ENCODE data around the gene FCRL1. TPM values are rescaled to one million over a fixed set of nuclear protein-coding genes. Genes with fewer than 3 reads are reported as not detected.

The FCRL1 gene
- total RNA-seq, 1 donor from 2014 or later = not detected

DNA sequence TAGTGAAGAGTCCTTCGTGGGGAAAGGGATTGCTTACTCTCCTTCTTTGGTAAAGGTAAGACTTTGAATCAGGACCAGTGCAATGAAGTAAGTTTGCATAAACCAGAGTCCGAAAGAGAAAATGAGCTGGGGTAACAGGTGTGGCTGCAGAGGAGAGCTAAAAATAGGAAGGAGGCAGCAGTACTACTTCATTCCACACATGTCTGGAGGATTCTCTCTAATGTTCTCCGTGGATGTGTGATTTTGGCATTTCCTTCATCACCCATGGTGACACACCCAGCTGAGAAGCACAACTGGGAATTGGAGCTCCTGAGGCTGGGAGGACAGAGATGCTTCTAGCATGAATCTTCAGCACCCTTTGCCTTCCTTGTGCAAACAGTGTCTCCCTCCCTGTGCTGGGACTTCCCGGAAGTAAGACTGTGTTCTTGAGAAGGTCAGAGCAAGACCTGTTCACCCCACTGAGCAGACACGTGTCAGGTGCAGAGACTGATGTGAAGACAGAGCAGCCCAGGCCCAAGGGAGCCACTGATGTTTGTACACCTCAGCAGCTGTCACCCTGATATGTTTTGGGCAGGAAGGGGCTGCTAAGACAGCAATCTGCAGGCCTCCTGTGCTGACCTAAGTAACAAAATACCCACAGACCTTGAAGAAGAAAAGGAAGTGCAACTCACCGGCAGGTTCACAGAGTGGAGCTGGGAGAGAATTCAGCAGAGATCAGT, 13.3 kb downstream of the FCRL1 start:
- DNase-seq (ENCODE audit: low spot score in 2 of 2) (no peak), FAIRE-seq (no peak)

DNA sequence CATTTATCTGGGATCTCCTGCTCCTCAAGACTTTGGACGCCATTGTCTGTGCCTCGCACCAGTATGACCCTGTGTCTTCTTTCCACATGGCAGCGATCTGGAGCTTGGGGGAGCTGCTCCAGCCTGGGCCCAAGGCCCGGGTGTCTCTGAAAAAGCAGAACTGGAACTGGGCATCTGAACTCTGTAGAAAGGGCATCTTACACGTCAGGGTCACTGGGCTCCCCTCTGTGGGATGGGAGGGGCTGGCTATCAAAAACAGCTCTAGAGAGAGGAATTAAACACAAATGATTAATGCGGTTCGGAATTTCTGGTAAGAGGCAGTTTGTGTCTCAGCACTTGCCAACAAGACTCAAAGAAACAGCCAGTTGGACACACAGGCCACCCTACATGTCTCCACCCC, 16.1 kb downstream of the FCRL1 start:
- no peak for DNase-seq (ENCODE audit: low spot score in 2 of 2)
- FAIRE-seq = no peak

DNA sequence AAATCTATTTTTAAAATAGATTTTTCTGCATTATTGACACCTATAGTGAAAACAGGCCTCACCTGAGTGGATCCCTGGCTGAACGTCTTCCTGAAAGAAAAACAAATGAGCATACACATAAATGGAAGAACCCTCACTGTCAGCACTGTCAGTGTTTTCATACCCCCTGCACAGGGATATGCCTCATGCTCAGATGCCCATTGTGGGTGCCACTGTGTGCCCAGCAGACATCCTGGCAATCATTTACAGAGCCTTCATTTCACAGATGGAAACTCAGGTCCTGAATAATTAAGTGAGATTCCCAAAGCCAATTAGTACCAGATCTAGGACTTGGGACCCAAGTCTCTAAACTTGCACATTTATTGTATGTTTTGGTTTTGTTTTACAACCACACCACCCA, 19.9 kb downstream of the FCRL1 start:
- FAIRE-seq (no peak), DNase-seq (ENCODE audit: low spot score in 2 of 2) (no peak)

DNA sequence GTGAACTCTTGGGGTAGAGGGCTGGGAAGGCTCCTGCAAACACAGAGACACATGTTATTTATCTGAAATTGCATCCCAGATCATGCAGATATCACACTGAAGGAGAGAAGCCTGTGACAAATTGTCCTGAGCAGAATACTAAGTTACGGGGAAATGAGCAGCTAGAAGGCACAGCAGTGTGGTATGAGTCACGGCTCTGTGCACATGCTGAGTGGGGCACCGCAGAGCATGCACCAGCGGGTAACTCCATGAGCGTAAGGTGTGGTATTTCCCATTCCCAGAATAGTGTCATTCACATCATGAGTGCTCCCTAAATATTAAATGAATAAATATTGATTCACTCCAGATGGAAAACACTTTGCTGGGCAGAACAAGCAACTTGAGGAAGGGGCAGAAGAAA, 21.7 kb downstream of the FCRL1 start:
- DNase-seq (ENCODE audit: low spot score in 2 of 2) (no peak), FAIRE-seq (no peak)

DNA sequence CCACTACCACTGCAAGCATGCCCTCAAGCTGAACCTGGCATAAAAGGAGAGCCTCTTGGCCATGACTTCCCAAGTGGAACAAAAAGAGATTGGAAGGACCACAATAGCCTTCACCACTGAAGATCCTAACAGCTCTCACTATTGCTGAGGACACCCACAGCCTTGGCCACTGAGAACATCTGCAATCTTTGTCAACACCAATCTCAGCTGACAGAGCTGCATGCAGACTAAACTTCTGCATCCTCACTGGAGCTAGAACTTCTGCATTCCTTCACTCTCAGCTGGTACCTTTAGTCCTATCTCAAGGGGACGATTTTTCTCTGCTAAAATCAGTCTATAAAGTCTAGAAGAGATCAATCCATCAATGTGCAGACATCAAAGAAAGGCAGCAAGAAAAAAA, 34.7 kb downstream of the FCRL1 start:
- DNase-seq (ENCODE audit: low spot score in 2 of 2) (no peak), FAIRE-seq (no peak)

DNA sequence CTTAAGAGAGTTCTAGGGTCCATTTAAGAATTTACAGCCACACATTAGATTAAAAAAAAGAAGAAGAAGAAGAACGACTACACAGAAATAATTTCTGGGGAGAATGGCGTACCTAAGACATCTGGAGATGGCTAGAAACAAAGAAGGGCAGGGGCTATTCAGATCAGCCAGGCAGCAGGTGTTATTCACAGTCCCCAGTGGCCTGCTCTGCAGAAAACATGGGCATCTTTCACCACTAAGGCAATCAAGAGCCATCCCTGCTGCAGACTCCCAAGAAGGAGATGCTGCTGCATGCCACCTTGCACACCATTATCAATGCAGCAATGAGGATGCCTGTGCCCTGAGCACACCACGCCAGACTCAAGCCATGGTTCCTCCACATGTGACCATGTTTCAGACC, 35.1 kb downstream of the FCRL1 start:
- DNase-seq (ENCODE audit: low spot score in 2 of 2) (no peak), FAIRE-seq (no peak)

DNA sequence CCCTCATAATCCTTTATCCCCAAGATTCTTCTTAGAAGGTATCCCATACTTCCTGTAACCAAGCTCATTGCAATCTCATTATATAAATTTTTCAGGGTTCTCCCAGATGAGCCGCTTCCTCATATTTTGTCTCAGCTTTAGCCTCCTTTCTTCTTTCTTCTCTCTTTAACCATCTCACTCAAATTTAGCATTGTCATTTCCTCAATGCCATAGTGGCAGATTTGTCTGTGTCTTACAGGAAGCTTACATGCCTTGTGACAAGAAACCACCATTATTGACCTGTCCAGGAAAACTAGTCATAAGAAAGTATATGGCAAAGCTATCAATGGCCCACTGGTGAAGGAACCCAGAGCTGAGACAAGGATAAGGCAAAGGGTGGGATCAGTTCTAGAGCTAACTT, 37.0 kb downstream of the FCRL1 start:
- no peak for FAIRE-seq
- no peak for DNase-seq (ENCODE audit: low spot score in 2 of 2)

DNA sequence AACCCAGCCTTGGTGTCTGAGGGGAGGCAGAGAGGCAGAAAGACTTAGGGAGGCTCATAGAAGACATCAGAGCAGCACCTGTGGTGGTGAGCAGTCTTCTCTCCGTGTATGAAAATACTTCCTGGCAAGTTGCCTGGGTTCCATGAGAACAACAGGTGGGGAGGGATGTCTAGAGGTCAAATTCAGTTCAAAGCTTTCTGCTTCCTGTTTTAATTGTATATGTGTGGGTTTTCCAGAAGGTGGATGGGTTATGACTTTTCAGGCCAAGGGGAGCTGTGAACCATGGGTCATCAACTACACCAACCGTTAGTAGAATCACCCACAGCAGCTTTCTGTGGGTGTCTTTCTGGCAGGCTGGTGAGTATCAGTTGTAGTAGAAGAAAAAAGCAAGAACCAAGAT, 38.9 kb downstream of the FCRL1 start:
- FAIRE-seq = no peak
- no peak for DNase-seq (ENCODE audit: low spot score in 2 of 2)

DNA sequence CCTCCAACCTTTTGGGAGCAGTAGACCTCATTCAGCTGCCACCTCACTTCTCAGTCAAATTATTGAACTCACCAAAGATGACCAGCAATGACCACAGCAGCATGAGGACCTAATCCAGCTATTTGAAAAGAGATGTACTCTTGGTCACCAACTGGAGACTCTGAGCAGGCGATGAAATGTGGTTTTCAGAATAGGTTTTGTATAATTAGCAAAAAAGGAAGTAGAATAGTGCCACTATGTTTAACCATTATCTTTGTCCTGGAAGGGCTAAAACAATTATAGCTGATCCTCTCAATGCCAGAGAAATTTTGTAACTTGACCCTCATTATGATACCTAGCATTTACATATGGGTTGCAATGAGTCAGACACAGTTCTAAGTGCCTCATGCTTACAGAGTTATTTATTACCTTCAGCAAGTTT, 42.9 kb downstream of the FCRL1 start, which contains the start of gene FCRL2:
TSS of gene FCRL2 (minus strand) at position 162 of the 421 bp plus-strand sequence. CDS start at position 103, 59 bp downstream.
- FAIRE-seq (no peak), DNase-seq (ENCODE audit: low spot score in 2 of 2) (no peak)

DNA sequence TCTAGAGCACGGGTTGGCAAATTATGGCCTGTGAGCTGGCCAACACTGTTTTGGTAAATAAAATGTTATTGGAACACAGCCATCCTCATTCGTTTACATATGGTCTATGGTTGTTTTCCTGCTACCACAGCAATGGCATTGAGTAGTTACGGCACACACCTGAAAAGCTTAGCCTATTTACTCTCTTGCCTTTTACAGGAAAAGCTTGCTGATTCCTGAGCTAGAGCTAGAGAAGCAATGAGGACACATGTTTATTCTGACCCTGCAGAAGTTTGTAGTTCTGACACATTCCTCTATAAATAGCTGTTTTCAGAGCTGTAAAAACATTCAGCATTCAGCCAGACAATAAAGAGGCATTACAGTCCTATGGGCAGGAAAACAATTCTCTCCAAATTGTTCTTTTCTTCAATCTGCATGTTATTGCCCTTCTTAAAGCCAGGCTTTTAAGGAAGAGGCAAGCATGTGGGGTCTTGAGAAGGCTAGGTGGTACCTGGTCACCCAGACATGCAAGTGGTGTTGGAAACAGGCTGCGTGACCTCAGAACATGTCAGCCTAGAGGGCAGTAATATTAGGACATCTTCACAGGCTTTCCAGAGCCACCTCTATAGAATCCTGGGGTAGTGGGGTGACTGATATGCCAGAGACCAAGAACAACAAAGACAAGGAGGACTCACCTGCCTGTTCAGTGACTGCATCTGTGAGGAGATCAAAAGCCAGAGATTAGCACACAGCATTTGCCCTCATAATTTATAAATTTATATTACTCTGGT, 44.6 kb downstream of the FCRL1 start:
- no peak for DNase-seq (ENCODE audit: low spot score in 2 of 2)
- no peak for FAIRE-seq

DNA sequence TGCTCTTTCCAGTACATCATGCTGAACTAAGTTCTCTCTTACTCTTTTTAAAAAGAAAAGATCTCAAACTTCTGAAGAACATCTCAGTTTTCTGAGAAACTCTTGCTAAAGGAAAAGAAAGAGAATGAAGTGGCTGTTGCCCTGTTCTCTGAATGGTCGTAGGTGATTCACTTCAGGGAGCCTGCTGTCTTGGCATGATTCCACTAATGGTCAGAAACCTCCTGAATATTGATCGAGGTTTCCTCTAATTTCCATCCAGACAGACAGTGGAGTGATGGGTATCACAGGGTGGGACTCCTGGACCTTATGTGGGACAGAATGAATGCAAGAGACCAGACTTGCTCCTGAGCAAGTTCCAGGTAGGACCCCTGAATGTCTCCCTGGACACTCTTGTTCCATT, 45.5 kb downstream of the FCRL1 start:
- no peak for DNase-seq (ENCODE audit: low spot score in 2 of 2)
- no peak for FAIRE-seq

DNA sequence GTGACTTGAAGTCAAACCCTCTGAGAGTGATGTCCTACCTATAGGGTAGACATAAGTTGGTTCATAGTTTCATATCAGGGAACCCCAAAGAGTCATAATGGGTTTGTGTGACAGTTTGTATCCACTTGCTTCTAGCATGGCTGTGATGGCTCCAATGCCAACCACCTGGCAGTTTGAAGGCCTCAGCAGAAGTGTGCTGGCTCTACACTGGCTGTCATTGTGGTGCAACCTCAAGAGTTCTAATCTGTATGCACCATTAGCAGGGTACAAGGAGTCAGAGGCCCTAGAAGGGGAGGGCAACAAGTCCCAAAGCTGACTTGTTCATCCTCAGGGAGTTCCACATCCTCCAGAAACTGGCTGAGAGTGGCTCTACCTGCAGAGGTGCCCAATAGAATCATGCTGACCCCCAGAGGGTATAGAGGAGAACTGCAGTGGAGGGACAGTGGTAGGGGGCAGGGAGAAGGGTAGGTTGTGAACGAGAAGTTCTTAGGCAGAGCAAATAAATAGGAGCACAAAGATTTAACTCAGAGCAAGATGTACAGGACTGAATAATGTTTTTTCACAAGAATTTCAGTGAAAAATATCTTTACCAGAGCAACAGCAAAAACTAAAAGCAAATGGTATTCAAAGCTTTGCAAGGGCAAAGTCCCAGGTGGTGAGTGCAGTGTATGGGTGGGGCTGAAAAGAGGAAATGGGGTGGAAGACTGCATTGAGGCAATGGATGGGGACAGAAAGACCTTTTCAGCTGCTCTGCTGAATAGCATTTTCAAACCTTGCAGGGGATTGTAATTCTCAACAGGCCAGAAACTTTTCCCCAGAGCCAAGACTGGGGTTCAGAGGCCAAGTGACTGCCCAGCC, 46.2 kb downstream of the FCRL1 start:
- FAIRE-seq (no peak), DNase-seq (ENCODE audit: low spot score in 2 of 2) (no peak)

DNA sequence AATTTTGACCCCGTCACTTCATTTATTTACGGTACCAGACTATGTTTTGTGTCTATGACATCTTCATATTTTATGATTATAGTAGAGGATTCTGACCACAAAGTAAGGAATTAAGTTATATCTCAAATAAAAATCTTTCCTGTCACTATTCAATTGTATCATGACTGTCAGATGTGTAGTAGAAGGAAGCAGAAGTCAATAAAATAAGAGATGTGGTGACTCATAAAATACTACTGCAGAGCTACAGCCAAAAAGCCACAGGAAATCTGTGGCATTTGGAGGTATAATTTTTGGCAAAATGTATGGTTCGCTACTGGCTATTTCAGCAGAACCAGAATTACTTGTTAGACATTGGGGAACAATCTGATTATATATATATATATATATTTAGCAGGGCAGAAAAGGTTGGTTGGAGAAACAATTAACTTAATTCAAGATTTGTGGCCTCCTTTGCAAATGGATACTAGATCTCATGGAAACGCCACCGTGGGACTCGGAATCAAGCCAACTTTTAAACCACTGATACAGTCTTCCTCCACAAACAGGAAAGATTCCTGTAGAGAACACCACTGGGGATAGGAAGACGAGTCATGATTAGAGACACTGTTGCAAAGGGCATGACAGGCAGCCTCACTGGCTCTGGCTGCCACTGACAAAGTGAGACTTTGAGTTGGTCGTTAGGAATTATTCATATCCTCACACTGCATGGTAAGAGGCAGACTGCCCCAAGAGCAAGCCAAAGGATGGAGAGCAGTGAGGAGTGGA, 48.1 kb downstream of the FCRL1 start:
- no peak for DNase-seq (ENCODE audit: low spot score in 2 of 2)
- no peak for FAIRE-seq

DNA sequence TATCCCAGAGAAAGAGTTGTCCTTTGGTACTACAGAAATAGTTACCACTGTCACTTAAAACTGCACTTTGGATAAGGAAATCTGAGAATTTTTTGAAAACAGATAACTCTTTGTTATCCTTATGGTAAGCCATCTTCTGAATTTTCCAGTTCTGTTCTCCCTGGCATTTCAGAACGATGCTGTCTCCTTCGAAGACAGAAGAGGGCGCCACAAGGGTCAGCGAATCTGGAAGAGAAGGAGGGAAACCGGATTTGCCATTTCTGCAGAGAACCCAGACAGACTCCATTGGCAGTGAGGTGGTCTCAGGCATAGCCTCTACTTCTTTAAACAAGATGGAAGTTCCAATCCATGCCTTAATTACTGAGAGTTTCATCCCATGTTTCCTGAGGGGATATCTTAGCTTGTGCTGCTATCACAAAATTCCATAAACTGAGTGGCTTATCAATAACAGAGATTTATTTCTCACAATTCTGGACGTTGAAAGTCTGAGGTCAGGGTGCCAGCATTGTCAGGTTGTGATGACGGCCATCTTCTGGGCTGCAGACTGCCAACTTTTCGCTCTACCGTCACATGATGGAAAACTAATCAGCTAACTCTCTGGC, 49.4 kb downstream of the FCRL1 start:
- no peak for DNase-seq (ENCODE audit: low spot score in 2 of 2)
- FAIRE-seq = no peak

DNA sequence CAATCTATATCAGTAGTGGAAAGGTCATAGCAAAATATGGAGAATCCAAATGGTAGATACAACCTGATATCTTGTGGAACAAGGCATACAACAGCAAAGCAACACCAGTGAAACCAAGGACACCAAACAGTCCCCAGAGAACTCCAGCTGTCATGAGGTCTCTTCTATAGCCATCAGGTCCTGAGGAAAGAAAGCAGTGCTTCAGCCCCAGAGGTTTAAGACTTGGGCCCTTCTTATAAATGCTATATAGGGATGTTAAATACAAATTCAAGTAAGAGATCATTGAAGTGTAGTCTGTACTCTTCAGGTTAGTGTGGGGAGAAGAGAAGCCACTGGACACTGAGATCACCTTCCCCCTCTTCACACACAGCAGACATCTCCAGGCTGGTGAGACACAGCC, 53.1 kb downstream of the FCRL1 start:
- FAIRE-seq (no peak), DNase-seq (ENCODE audit: low spot score in 2 of 2) (no peak)

DNA sequence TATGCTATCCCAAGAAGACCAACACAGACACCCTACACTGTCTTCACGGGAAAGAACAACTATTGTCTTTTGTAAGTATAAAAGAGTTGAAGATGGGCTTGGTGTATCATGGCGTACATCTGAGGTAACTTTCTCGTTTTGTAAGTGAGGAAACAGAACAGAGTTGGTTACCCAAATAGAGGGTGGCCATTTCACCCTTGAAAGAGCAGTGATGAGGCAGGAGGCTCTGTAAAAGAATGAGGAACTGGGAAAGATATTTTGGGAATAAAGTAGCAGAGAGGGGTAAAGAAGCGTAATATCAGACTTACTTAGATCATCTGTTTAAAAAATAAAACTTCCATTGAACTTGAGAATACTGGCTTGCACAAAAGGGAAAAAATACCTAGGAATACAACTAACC, 61.9 kb downstream of the FCRL1 start:
- DNase-seq (ENCODE audit: low spot score in 2 of 2) (no peak), FAIRE-seq (no peak)

DNA sequence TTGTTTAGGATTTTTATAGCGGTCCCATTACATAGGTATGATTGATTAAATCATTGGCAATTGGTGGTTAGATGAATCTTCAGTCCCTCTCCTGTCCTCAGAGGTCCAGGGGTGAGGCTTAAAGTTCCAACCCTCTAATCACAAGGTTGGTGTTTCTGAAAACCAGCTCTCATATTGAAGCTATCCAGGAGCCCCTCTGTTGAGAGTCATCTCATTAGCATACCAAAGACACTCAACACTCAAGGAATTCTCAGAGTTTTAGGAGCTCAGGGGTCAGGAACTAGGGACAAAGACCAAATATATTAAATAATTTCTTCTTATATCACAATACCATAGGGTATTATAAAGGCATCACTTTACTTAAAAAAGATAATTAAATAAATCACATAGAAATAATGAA, 66.3 kb downstream of the FCRL1 start:
- DNase-seq (ENCODE audit: low spot score in 2 of 2) = no peak
- no peak for FAIRE-seq

DNA sequence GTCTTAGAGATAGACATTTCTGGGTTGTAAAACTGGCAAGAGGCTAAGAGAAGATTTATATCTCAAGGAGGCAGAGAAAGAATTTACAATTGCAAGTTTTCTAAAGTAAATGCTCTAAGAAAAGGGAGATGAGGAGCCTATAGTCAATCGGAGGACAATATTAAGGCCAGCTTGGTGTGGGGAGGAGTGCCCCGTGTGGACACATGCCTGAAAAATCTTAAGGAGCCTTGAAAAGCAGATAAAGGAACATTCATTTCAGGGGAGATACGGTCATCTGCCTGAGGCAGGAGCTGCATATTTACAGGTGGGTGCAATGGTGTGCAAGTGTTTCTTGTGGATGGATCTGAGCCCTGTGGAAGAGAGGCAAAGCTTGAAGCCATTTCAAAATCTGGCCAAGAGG, 68.6 kb downstream of the FCRL1 start:
- DNase-seq (ENCODE audit: low spot score in 2 of 2) = no peak
- FAIRE-seq = no peak

DNA sequence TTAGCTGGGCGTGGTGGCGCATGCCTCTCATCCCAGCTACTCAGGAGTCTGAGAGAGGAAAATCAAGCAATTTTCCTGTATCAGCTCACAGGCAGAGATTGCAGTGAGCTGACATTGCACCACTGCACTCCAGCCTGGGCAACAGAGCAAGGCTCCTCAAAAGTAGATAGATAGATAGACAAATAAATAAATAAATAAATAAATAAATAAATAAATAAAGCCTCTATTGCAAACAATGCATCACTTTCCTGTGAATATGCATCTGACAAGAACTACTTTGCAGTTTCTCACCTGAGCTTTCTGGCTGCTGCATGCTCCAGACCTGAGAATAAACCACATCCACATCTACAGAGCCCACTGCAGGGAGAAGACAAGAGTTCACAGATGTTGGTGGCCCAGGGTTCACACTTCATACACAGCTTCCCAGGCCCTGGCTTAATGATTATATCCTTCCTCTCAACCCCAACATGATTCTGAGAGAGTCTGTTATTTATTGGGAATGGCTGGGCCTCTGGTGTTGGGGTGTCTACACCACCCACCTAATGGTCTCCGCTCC, 71.6 kb downstream of the FCRL1 start:
- FAIRE-seq = no peak

More for the DNA sequence above, 71.6 kb downstream of the FCRL1 start:
- no peak for DNase-seq (ENCODE audit: low spot score in 2 of 2)
